Kidney epithelial cell (primary cell): ENCODE measurements around the gene ITGB1BP1. TPM values are rescaled to one million over a fixed set of nuclear protein-coding genes. Genes with fewer than 3 reads are reported as not detected.

ENCODE experiments used
- DNase-seq: peaks from one replicate; pipeline ENCODE4 v3.0.0-alpha.2; 2010; ENCODE audit warnings: low read depth
- H3K27me3 ChIP-seq: 2 replicates; pipeline ENCODE4 v1.6.0; 2011; ENCODE audit warnings: low read length; ENCODE audit not compliant: control insufficient read depth, insufficient read depth
- H3K36me3 ChIP-seq: 2 replicates; pipeline ENCODE4 v1.5.1; 2011; ENCODE audit warnings: low read length; ENCODE audit not compliant: control insufficient read depth, insufficient read depth
- H3K4me3 ChIP-seq: 2 replicates; pipeline ENCODE4 v1.5.1; 2011; ENCODE audit warnings: low read depth, mild to moderate bottlenecking, control low read depth, low read length
- CTCF ChIP-seq: IDR thresholded peaks from 2 replicates; pipeline ENCODE4 v1.5.1; 2011; ENCODE audit warnings: mild to moderate bottlenecking, moderate library complexity, low read length, control low read depth, inconsistent platforms; ENCODE audit not compliant: insufficient read depth, poor library complexity, severe bottlenecking
- total RNA-seq: library from RNA; depleted of rRNA; stranded (reverse); fragments of >200 nt; gene quantifications from 2 replicates; pipeline ENCODE4 v1.2.3, GENCODE V29; 2015

Gene ITGB1BP1
- total RNA-seq, 1 donor from 2014 or later, result 41.4 TPM

GRCh38 chr2:9354318-9354717 is 69.0 kb downstream of the ITGB1BP1 start:
- H3K4me3 ChIP-seq, result no peak overlapping the region
- DNase-seq, result no peak
- H3K36me3 ChIP-seq, result peaks cover 6% of the 10 kb centered on the region
- H3K27me3 ChIP-seq, result no peaks in the 10 kb centered on the region
- TF ChIP-seq CTCF, result no peak

Other genes starting within 250 kb of the ITGB1BP1 start
- 38.1 and 42.2 TPM in 2 replicates for gene ASAP2, start 216.7 kb downstream of the ITGB1BP1 start, total RNA-seq
- gene CPSF3, start 126 bp upstream of the ITGB1BP1 start, total RNA-seq, result 39.0 and 43.1 TPM in 2 replicates
- 51.9 and 63.7 TPM in 2 replicates for gene IAH1, start 51.0 kb upstream of the ITGB1BP1 start, total RNA-seq
- gene ADAM17, start 132.3 kb upstream of the ITGB1BP1 start, total RNA-seq, result 47.9 and 61.3 TPM in 2 replicates
- gene YWHAQ, start 207.5 kb upstream of the ITGB1BP1 start, total RNA-seq, result 246 and 284 TPM in 2 replicates